HepG2 (cell line): ENCODE measurements around the gene S1PR5. TPM values are rescaled to one million over a fixed set of nuclear protein-coding genes. Genes with fewer than 3 reads are reported as not detected.
A peak's percentile ranks its signal among the peaks of the same experiment; 100 is the strongest.

Experiments
- FOXJ3 ChIP-seq: sonication (generic); formaldehyde crosslinking; IDR thresholded peaks from 2 replicates; pipeline ENCODE4 v1.4.0; 2020; ENCODE audit warnings: missing genetic modification reagents, mild to moderate bottlenecking, borderline replicate concordance
- MAFG ChIP-seq: sonication (generic); formaldehyde crosslinking; IDR thresholded peaks from 2 replicates; pipeline ENCODE4 v1.5.1; 2020; ENCODE audit warnings: mild to moderate bottlenecking, missing genetic modification reagents
- MAFK ChIP-seq, 2 experiments: IDR thresholded peaks in 1 of 2; conservative IDR thresholded peaks in 1 of 2; 2 replicates each; pipeline ENCODE4 v1.6.1; 2011; ENCODE audit warnings: improper control_type of control experiment in 2 of 2, low read length in 2 of 2
- NR1H2 ChIP-seq: sonication (generic); formaldehyde crosslinking; IDR thresholded peaks from 2 replicates; pipeline ENCODE4 v1.8.1; 2022; ENCODE audit warnings: low read depth, missing genetic modification reagents, borderline replicate concordance
- PHF8 ChIP-seq: sonication (generic); formaldehyde crosslinking; IDR thresholded peaks from 2 replicates; pipeline ENCODE4 v1.5.0; 2020; ENCODE audit warnings: missing genetic modification reagents
- ZNF331 ChIP-seq: sonication (generic); formaldehyde crosslinking; IDR thresholded peaks from 2 replicates; pipeline ENCODE4 v1.4.0; 2020; ENCODE audit warnings: missing genetic modification reagents
- ZNF44 ChIP-seq: sonication (generic); formaldehyde crosslinking; IDR thresholded peaks from 2 replicates; pipeline ENCODE4 v1.5.1; 2020; ENCODE audit warnings: mild to moderate bottlenecking, missing genetic modification reagents
- ZNF547 ChIP-seq: sonication (generic); formaldehyde crosslinking; IDR thresholded peaks from 2 replicates; pipeline ENCODE4 v1.5.1; 2020; ENCODE audit warnings: mild to moderate bottlenecking, missing genetic modification reagents
- ZNF850 ChIP-seq: sonication (generic); formaldehyde crosslinking; conservative IDR thresholded peaks from 2 replicates; pipeline ENCODE4 v1.9.0; 2021; ENCODE audit warnings: mild to moderate bottlenecking, missing genetic modification reagents
- polyA plus RNA-seq, 8 experiments: library from polyadenylated mRNA; depleted of rRNA in 3 of 8; stranded (reverse) in 7 of 8; unstranded in 1 of 8; fragments of >200 nt; fragmentation: Illumina TruSeq in 4 of 8; extraction: Trizol in 4 of 8; gene quantifications; 2 replicates each; pipeline versions ENCODE4 v1.2.1 to v1.2.3, GENCODE V29; 2011 to 2016; ENCODE audit warnings: low read depth in 4 of 8, missing spikeins in 1 of 8, mixed read lengths in 1 of 8; ENCODE audit not compliant: insufficient read depth in 1 of 8
- total RNA-seq, 5 experiments: library from RNA; depleted of rRNA; stranded (reverse); fragments of >200 nt; fragmentation: Illumina TruSeq; extraction: Trizol; gene quantifications; 2 replicates each; pipeline ENCODE4 v1.2.3, GENCODE V29; 2016; ENCODE audit warnings: low read depth in 1 of 5
- TF ChIP-seq, protein P1 (sequence below): sonication (generic); formaldehyde crosslinking; IDR thresholded peaks from 2 replicates; pipeline ENCODE4 v1.5.0; 2020; ENCODE audit warnings: mild to moderate bottlenecking, missing genetic modification reagents
- TF ChIP-seq, protein P2 (sequence below): sonication (generic); formaldehyde crosslinking; IDR thresholded peaks from 2 replicates; pipeline ENCODE4 v1.4.0; 2020; ENCODE audit warnings: mild to moderate bottlenecking, missing genetic modification reagents
- TF ChIP-seq, protein P3 (sequence below): sonication (generic); formaldehyde crosslinking; conservative IDR thresholded peaks from 2 replicates; pipeline ENCODE4 v1.4.0; 2020; ENCODE audit warnings: missing genetic modification reagents
- TF ChIP-seq, protein P4 (sequence below): sonication (generic); formaldehyde crosslinking; IDR thresholded peaks from 2 replicates; pipeline ENCODE4 v1.4.0; 2020; ENCODE audit warnings: mild to moderate bottlenecking, missing genetic modification reagents
- TF ChIP-seq, protein P5 (sequence below): sonication (generic); formaldehyde crosslinking; IDR thresholded peaks from 2 replicates; pipeline ENCODE4 v1.4.0; 2020; ENCODE audit warnings: mild to moderate bottlenecking, missing genetic modification reagents

The S1PR5 gene
- total and polyA plus RNA-seq, 2 of the 13 experiments (the other 11 are each of a cell fraction or from before 2014, with no cell fraction given) = 0.04 TPM; not detected in 1

DNA sequence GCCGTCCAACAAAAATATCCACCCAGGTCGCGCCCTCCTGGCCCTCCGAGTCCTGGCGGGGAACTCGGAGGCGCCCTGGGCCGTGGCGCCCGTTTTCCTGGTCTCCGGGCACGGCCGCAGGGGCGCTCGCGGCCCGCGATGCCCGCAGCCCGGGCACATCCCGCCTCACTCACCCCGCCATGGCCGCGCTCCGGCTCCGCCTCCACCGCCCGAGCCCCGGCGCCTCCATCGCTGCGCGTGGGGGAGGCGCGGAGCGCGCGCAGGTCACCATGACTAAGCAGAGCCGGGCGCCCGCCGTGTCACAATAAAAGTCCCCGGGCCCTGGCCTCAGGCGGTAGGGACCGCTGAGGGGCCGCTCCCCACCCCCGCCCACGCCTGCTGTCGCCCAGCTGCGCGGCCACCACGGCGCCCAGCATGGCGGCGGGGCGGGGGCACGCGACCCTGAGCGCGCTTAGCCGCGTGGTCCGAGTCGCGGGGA lies 14.7 kb downstream of the S1PR5 start (continued):
- TF ChIP-seq, protein P1, sequence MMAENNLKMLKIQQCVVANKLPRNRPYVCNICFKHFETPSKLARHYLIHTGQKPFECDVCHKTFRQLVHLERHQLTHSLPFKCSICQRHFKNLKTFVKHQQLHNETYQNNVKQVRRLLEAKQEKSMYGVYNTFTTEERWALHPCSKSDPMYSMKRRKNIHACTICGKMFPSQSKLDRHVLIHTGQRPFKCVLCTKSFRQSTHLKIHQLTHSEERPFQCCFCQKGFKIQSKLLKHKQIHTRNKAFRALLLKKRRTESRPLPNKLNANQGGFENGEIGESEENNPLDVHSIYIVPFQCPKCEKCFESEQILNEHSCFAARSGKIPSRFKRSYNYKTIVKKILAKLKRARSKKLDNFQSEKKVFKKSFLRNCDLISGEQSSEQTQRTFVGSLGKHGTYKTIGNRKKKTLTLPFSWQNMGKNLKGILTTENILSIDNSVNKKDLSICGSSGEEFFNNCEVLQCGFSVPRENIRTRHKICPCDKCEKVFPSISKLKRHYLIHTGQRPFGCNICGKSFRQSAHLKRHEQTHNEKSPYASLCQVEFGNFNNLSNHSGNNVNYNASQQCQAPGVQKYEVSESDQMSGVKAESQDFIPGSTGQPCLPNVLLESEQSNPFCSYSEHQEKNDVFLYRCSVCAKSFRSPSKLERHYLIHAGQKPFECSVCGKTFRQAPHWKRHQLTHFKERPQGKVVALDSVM (CRISPR knock-in tag) = peak; percentile 63
- TF ChIP-seq, protein P2, sequence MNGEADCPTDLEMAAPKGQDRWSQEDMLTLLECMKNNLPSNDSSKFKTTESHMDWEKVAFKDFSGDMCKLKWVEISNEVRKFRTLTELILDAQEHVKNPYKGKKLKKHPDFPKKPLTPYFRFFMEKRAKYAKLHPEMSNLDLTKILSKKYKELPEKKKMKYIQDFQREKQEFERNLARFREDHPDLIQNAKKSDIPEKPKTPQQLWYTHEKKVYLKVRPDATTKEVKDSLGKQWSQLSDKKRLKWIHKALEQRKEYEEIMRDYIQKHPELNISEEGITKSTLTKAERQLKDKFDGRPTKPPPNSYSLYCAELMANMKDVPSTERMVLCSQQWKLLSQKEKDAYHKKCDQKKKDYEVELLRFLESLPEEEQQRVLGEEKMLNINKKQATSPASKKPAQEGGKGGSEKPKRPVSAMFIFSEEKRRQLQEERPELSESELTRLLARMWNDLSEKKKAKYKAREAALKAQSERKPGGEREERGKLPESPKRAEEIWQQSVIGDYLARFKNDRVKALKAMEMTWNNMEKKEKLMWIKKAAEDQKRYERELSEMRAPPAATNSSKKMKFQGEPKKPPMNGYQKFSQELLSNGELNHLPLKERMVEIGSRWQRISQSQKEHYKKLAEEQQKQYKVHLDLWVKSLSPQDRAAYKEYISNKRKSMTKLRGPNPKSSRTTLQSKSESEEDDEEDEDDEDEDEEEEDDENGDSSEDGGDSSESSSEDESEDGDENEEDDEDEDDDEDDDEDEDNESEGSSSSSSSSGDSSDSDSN = peak; percentile 76; the same call in 1 of the 2 replicates
- TF ChIP-seq ZNF331 (CRISPR knock-in tag) (peak; percentile 84), MAFK (conservative IDR thresholded peaks at IDR 0.05 in 1 of 2, IDR thresholded peaks at IDR 0.05 in 1 of 2; ENCODE audit: low read length in 2 of 2) (peak; percentile 70 to 89), MAFG (CRISPR knock-in tag) (peak; percentile 95), ZNF547 (CRISPR knock-in tag) (peak; percentile 29; the same call in 1 of the 2 replicates), ZNF850 (CRISPR knock-in tag) (no peak), ZNF44 (no peak), NR1H2 (CRISPR knock-in tag) (no peak), FOXJ3 (CRISPR knock-in tag) (no peak), PHF8 (CRISPR knock-in tag) (peak; percentile 85; the same call in 1 of the 2 replicates)
- TF ChIP-seq, protein P3, sequence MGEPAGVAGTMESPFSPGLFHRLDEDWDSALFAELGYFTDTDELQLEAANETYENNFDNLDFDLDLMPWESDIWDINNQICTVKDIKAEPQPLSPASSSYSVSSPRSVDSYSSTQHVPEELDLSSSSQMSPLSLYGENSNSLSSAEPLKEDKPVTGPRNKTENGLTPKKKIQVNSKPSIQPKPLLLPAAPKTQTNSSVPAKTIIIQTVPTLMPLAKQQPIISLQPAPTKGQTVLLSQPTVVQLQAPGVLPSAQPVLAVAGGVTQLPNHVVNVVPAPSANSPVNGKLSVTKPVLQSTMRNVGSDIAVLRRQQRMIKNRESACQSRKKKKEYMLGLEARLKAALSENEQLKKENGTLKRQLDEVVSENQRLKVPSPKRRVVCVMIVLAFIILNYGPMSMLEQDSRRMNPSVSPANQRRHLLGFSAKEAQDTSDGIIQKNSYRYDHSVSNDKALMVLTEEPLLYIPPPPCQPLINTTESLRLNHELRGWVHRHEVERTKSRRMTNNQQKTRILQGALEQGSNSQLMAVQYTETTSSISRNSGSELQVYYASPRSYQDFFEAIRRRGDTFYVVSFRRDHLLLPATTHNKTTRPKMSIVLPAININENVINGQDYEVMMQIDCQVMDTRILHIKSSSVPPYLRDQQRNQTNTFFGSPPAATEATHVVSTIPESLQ = no peak
- TF ChIP-seq, protein P4, sequence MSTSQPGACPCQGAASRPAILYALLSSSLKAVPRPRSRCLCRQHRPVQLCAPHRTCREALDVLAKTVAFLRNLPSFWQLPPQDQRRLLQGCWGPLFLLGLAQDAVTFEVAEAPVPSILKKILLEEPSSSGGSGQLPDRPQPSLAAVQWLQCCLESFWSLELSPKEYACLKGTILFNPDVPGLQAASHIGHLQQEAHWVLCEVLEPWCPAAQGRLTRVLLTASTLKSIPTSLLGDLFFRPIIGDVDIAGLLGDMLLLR (CRISPR knock-in tag) = peak; percentile 55; the same call in 1 of the 2 replicates
- TF ChIP-seq, protein P5, sequence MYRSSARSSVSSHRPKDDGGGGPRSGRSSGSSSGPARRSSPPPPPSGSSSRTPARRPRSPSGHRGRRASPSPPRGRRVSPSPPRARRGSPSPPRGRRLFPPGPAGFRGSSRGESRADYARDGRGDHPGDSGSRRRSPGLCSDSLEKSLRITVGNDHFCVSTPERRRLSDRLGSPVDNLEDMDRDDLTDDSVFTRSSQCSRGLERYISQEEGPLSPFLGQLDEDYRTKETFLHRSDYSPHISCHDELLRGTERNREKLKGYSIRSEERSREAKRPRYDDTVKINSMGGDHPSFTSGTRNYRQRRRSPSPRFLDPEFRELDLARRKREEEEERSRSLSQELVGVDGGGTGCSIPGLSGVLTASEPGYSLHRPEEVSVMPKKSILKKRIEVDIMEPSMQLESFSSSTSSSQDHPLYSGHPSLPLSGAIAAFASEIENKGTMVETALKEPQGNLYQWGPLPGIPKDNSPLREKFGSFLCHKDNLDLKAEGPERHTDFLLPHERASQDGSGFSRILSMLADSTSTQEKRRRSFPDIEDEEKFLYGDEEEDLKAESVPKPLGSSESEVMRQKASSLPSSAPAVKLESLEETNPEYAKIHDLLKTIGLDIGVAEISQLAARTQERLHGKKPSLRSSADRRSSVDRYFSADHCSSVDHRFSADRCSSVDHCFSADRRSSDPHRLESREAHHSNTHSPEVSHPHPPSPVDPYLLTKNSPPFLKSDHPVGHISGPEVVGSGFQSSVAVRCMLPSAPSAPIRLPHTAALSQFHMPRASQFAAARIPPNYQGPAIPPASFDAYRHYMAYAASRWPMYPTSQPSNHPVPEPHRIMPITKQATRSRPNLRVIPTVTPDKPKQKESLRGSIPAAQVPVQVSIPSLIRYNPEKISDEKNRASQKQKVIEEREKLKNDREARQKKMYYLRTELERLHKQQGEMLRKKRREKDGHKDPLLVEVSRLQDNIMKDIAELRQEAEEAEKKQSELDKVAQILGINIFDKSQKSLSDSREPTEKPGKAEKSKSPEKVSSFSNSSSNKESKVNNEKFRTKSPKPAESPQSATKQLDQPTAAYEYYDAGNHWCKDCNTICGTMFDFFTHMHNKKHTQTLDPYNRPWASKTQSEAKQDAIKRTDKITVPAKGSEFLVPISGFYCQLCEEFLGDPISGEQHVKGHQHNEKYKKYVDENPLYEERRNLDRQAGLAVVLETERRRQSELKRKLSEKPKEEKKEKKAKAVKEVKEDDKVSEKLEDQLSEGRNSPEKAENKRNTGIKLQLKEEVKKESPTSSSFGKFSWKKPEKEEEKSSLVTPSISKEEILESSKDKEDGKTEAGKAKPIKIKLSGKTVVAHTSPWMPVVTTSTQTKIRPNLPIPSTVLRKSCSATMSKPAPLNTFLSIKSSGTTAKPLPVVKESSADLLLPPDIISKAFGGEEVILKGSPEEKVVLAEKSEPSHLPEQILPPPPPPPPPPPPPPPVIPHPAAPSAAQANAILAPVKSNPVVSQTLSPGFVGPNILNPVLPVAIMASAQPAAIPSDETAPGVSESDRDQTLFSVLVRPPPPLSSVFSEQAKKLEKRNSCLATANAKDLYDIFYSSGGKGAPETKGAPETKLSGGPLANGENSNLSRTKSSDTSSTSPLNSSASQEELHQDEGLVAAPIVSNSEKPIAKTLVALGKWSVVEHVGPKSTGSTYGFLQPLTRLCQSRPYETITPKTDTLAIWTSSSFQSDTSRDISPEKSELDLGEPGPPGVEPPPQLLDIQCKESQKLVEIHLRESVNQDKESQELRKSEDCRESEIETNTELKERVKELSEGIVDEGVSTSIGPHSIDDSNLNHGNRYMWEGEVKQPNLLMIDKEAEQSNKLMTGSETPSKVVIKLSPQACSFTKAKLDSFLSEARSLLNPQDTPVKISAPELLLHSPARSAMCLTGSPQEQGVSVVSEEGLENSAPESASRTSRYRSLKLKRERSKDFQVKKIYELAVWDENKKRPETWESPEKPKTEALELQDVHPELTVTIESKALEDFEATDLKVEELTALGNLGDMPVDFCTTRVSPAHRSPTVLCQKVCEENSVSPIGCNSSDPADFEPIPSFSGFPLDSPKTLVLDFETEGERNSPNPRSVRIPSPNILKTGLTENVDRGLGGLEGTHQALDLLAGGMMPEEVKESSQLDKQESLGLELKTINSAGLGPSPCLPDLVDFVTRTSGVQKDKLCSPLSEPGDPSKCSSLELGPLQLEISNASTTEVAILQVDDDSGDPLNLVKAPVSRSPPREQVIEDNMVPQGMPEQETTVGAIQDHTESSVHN = no peak
